Suppressor macrophage treated with lipopolysaccharide for 4 hours (primary cell): ENCODE measurements around the gene OR2A5.
"Not testable (repeated sequence)": the region's sequence is repeated elsewhere in the genome, so short reads cannot be mapped to it uniquely, and the experiment has no call there.

Source experiments
- DNase-seq: peaks from one replicate; pipeline ENCODE4 v3.0.0-alpha.2; 2020

Gene OR2A5, protein sequence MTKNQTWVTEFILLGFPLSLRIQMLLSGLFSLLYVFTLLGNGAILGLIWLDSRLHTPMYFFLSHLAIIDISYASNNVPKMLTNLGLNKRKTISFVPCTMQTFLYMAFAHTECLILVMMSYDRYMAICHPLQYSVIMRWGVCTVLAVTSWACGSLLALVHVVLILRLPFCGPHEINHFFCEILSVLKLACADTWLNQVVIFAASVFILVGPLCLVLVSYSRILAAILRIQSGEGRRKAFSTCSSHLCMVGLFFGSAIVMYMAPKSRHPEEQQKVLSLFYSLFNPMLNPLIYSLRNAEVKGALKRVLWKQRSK

DNA sequence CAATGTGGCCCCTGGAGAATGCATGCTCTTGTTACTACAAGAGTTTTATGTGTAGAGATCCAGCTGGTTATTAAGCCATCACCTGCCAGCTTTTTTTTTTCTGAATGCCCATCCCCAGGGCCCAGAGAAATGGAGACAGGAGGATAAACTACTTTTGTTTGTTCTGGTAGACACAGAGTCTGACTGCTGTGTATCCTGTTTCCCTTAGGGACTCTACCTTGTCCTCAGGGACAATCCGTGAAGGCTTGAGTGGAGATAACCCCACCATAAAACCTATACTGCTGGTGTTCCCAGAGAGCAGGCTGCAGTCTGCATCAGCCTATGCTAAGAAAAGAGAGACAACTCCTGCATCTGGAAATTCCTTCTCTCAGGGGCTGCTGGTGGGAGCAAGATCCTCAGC, at the start of gene OR2A5:
Gene OR2A5, plus strand, starts transcription at position 301 of the 400 bp plus-strand sequence. CDS start 1,454 bp downstream, outside the sequence.
- no peak for DNase-seq

DNA sequence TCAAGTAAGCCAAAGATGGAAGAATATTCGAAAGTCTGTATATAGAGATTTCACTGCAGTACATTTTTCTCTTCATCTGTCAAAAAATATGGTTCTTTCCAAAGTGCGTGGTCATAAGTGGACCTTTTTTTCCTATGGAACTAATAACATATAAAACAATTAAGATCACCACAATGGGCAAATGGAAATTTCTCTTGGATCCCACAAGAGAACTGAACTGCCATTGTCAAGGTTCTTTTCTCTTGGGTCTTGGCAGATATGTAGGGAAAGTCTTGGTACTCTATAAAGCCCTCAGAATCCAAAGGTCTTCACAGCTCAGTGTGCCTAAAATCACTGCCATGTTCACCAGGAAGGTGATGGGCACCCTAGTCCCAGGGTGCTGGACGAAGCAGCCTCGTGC, 48.7 kb upstream of the OR2A5 start, which contains the start of gene OR6B1:
Gene OR6B1, plus strand, starts transcription at position 301 of the 400 bp plus-strand sequence. CDS start 3,677 bp downstream, outside the sequence.
- no peak for DNase-seq

DNA sequence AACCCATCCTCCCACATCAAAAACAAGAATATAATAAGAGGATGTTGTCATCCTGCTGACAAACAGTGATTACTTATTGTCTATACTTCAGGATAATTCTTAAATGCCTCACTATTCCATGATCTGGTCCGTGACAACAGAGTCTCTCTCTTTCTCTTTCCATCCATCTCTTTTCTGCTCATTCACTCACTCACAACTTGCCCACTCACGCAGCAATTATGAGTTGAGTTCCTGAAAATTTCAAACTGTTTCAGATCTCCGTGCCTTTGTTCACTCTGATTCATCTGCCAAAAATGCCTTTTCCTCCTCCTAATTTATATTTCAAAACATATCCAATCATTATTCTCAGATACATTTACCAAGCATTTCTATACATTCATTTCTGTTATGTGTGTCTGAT, 47.2 kb upstream of the OR2A5 start:
- no peak for DNase-seq

DNA sequence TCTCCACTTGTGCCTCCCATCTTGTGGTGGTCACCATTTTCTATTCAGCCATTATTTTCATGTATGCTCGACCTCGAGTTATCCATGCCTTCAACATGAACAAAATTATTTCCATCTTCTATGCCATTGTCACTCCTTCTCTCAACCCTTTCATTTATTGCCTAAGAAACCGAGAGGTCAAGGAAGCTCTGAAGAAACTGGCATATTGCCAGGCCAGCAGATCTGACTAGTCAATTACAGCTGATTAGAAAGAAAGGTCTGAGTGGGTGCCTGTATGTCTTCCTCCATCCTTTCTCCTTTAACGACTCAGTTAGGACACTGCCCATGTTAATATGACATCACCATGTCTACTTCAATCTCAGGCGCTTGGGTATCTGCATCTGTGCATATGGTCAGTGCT, 44.0 kb upstream of the OR2A5 start:
- no peak for DNase-seq

DNA sequence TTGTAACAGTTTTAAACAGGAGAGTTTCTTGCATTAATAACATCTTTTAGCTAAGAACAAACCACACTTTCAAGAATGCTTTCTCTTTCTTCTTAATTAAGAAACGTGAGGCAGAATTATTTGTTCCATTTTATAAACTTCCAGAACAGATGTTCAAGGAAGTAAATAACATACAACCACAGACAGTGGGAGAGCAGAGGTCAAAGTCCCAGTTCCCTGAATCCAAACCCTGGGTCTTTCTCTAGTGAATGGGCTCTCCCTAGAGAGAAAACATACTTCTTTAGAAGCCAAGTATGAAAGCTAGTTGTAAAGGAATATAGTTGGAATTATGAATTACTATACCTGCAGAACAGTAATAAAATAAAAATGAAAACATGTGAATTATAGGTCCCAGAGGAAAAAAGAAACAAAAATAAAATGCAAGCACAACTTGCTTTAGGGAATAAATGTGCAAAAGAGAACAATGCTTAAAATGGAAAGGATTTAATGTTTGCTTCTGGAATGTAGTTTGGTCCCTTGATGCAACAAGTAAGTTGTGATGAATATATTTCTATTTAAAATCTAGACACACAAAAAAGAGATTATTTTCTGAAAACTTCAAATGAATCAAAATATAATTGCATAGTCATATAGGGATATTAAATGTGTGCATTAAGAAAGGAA, 42.6 kb upstream of the OR2A5 start:
- DNase-seq = no peak

DNA sequence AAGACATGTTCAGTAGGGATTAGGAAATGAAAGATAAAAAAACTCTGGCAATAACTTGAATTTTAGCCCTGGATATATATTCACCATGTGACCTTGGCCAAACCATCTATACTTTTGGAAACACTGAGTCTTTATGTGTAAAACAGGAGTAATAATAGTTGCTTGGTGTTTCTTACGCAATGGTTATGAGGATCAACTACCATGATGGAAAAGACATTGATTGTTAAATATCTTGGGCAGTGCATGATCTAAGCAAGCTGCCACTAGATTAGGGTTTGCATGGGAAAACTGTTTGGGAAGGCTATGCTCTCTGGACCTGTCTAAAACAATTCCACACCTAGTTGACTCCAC, 42.1 kb upstream of the OR2A5 start:
- no peak for DNase-seq

DNA sequence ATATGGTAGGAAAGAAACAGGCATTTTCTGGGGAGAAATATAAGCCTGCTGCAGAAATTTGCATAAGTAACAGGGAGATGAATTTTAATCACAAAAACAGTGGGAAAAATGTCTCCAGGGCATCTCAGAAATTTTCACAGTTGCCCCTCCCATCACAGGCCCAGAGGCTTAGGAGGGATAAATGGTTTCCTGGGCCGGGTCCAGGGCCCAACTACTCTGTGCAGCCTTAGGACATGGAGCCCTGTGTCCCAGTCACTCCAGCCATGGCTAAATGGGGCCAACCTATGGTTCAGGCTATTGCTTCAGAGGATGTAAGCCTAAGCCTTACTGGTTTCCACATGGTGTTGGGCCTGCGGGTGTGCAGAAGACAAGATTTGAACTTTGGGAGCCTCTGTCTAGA, 39.4 kb upstream of the OR2A5 start:
- DNase-seq = no peak

DNA sequence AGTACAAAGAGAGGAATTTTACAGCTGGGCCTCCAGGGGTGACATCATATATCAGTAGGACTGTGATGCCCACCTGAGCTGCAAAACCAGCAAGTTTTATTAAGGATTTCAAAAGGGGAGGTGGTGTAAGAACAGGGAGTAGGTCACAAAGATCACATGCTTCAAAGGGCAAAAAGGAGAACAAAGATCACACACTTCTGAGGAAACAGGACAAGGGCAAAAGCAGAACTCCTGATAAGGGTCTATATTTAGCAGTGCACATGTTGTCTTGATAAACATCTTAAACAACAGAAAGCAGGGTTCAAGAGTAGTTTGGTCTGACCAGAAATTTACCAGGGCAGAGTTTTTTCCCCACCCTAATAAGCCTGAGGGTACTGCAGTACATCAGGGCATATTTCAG, 38.7 kb upstream of the OR2A5 start:
- peak; percentile 2 for DNase-seq

DNA sequence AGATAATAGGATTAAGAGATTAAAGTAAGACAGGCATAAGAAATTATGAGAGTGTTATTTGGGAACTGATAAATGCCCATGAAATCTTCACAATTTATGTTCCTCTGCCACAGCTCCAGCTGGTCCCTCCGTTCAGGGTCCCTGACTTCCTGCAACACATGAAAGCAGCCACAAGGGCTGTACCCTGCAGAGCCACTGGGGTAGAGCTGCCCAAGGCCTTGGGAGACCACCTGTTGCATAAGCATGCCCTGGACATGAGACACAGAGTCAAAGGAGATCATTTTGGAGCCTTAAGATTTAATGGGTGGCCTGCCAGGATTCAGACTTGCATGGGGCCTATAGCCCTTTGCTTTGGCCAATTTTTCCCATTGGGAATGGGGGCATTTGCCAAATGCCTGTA, 37.9 kb upstream of the OR2A5 start:
- DNase-seq = not testable (repeated sequence)

DNA sequence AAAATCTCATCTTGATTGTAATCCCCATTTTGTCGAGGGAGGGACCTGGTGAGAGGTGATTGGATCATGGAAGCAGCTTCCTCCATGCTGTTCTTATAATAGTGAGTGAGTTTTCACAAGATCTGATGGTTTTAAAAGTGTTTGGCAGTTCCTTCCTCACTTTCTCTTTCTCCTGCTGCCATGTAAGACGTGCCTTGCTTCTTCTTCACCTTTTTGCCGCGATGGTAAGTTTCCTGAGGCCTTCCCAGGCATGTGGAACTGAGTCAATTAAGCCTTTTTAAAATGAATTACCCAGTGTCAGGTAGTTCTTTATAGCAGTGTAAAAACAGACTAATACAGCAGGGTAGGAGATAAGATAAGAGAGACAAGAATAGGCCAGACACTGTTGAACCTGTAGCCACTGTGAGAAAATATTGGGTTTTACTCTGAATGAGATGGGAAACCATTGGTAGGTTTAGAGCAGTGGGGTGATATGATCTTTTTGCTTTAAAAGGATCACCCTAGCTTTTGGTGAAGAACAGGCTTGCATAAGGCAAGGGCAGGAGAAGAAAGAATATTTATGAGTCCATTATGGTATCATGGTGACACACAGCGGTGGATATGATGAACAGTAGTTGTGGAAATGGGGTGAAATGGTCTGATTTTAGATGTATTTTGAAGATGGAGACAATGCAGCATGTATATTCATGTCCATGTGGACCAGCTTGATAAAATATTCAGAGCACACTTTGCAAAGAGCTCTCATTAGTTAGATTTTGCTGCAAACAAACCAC, 37.1 kb upstream of the OR2A5 start:
- no peak for DNase-seq

DNA sequence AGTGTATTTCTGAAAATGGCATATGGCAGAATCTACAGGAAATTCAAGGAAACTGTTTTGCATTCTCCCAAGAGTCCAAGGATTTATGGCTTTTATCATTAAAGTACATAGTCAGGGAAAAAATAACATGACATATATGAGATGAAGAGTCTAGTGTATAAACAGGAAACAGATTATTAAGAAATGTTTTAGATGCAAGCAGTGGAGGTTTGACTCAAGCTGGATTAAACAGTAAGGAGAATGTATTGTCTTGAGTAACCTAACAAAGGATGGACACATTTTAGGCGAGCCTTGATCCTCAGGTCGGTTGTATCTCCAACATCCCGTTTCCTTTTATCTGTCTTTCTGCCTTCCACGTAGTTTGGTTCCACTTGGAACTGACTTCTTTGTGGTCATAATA, 30.7 kb upstream of the OR2A5 start:
- DNase-seq = no peak

DNA sequence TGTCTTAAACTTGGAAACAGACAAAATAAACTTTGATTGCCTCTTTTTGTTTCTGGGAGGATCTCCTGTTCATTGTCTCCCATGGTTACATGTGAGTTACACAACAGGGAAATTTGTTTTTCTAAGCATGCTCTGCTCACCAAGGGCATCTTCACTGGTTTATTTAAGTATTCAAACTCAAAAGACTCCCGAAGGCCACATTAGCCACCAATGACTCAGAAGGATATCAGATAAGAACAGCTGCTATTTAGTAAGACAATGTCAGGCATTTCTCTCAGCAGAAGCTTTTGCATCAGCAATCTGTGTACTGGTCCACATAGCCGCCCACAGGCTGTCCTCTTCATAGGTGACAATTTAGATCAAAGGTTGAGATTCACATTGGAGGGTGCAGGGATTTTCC, 29.3 kb upstream of the OR2A5 start:
- no peak for DNase-seq

DNA sequence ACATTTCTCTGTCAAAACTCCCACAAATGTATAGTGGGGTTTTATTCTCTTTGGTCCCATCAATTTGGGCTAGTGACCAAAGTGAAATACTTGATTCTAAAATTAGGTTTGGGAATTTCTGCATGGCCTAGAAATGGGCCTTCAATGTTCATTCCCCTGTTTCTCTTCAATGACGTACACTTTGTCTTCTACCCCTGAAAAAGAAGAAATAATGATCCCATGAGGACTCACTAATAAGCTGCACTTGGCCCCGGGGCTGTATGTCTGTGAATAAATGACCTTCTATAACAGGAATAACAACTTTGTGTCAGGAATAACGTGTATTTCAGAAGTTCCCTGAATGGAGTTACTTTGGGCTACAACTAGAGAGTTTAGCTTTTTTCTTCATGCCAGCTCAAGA, 28.4 kb upstream of the OR2A5 start:
- DNase-seq = no peak

DNA sequence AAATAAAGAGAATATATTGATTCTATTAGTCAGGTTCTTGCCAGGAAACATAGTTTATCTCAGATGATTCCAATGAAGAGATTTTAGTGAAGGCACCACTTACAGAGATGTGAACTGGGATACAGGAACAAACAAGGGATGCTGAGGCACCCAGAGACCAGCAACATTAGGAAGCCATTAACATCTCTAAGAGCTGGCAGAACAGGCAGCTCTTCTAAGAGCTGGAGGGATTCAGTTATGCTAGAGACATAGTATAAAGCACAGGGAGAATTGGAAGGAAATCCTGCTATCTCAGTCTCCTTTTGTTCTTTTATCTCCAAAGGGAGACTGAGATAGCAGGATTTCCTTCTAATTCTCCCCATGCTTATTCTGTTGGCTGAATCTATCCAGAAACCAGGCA, 26.6 kb upstream of the OR2A5 start:
- no peak for DNase-seq

DNA sequence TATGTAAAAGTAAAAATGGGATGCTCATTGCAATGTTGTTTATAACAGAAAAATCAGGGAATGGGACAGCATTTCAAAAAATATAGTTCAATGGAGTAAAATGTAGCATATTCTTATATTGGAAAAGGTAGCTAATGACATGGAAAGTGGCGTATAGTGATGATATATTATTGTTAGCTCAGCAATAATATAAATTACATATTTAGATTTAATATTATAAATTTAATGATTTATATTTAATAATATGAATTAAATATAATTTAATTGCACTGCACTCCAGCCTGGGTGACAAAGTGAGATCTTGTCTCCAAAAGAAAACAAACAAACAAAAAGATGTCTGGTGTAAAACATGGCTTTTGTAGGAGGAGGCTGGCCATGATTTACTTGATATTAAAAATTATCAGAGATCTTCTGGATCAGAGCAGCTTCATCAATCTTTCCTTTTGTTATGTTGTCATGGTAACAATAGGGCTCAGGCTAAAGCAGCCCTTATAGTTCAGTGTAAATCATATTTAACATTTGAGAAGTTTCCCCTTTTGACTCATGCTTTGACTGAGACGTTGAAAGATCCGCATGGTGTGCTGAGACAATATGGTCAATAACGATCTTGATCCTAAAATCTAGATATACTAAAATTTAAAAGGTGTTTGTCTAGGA, 25.4 kb upstream of the OR2A5 start:
- no peak for DNase-seq

DNA sequence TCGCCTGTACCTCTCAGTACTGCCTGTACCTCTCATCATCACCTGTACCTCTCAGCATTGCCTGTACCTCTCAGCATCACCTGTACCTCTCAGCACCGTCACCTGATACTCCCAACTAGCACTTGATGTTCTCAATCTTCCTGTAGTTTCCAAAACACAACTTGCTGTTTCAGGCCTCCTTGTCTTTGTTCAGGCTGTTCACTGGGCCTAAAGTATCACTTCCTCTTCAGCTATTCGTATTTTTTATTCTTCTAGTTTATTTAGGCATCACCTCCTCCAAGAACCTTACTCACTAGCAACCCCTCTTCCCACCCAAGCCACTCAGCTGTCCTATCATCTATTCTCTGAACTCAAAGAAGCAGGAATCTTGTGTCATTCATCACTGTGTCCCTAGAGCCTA, 24.5 kb upstream of the OR2A5 start:
- DNase-seq = no peak

DNA sequence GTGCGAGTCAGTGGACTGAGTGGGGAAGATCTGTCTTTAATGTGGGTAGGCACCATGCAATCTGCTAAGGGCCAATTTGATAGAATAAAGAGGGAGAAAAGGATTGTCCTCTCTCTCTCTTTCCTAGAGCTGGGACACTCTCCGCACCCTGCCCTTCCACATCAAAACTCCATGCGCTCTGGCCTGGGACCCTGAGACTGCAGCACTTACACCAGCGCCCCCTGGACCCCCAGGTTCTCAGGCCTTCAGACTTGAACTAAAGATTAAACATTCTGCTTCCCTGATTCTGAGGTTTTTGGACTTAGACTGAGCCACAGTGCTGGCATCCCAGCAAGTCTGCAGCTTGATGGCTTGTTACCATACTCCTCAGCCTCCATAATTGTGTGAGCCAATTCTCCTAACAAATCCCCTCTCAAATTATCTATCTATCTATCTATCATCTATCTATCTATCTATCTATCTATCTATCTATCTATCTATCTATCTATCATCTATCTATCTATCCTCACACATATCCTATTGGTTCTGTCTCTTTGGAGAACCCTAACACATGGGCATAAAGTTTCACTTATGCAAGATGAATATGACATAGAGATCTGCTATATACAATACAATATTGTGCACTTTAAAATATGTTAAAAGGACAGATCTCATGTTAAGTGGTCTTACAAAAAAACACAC, 22.4 kb upstream of the OR2A5 start:
- no peak for DNase-seq

DNA sequence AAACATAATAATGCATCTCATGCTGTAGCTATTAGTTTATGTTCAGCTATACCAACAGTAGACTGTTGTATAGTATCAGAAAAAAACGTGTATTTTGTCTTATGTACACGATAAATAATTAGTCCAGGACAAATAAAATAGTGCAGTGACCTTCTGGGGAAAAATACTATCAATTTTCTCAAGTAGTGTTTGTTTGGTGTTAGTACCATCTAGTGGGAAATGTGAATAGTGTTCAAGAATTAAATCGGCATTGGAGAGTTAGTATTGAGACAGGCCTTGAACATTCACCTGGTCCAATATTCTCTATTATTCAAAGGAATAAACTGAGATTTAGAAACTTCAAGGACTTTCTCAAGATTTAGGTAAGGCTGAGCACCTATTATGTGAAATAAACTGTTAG, 21.7 kb upstream of the OR2A5 start:
- no peak for DNase-seq

DNA sequence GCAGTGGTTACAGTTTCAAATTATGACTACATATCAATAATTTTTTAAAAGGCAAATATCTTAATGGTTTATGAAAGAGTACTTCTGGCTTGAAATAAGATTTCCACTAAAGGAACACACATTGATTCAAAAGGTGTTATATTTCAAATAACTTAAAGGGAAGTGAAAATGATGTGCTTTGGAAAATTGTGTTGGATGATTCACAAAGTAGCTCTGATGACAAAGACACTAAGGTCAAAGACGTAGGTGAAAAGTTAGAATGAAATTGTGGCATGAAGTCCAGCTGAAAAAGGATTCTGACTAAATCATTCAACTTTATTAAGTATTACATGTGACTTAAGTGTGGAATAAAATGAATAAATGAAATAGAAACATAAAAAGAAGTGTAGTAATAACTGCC, 20.8 kb upstream of the OR2A5 start:
- peak; percentile 3 for DNase-seq

DNA sequence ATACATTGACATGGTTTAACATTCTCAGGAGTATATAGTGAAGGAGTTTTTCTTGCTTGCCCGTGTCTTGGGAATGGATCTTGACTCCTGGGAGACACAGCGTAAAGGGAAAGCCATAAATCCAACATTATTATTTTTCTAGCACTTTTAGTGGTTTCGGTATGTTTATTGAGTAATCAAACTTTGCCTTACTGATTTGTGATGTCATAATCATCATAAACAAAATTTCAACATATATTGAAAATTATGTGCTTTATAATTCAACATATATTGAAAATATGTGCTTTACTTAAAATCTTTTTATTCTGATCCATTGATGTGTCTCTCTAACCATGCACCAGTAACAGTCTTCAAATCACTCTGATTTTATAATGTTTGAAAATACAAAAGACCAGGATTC, 20.2 kb upstream of the OR2A5 start:
- DNase-seq = no peak

DNA sequence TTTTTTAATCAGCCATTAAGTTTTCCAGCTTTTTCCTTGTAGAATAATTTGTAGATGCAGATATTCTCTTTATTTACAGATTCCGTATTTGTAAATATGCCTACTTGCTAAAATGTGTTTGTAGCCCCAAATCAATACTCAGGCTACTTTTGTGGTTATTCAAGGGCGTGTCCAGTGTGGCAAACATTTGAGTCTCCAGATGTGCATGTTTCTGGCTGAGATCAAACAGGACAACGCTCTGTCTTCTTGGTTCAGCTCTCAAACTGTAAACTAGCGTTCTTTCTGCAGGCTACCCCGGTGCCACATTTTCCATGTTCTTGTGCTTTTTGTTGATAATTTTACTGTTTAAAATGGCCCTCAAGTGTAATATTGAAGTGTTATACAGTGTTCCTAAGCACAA, 16.2 kb upstream of the OR2A5 start:
- DNase-seq = no peak

DNA sequence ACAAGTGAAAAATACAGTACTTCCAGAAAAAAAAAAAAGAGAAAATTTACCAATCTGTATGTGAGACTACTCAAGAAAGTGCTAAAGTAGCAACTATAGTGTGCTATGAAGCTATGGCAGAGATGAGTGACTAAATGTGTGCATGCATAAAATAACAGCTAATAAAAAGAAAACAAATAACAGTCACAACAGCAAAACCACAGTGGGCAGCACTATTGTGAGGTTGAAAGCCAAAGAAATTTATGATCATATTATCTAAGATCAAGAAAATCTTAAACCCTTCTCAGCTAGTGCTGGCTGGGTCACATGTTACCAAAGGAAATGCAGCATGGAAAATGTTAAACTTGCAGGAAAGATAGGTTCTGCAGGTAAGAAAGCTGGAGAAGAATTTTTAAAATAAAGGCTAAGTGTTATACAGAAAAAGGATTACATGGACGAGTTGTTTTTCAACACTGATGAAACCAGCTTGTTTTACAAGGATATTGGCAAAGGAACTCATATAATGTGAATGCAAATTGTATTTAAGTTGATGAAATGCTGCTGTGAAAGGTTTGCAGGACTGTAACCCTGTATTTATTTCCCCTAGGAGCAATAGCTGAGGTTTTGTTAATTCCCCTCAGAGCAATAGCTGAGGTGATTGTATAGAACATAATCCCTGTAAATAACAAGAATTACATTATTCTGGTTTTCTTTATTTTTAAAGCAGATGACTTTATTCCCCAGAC, 15.6 kb upstream of the OR2A5 start:
- no peak for DNase-seq
